Activated CD4-positive, alpha-beta T cell treated with anti-CD3 and anti-CD28 coated beads, Interleukin-2, amount 50 U/mL, for 4 hours (primary cell): Measurements from ENCODE around the gene MSRB1.
"Not testable (repeated sequence)": the region's sequence is repeated elsewhere in the genome, so short reads cannot be mapped to it uniquely, and the experiment has no call there.

Experiments
- DNase-seq, 2 experiments: peaks; one replicate each; pipeline ENCODE4 v3.0.0-alpha.2; 2020

MSRB1 gene

DNA sequence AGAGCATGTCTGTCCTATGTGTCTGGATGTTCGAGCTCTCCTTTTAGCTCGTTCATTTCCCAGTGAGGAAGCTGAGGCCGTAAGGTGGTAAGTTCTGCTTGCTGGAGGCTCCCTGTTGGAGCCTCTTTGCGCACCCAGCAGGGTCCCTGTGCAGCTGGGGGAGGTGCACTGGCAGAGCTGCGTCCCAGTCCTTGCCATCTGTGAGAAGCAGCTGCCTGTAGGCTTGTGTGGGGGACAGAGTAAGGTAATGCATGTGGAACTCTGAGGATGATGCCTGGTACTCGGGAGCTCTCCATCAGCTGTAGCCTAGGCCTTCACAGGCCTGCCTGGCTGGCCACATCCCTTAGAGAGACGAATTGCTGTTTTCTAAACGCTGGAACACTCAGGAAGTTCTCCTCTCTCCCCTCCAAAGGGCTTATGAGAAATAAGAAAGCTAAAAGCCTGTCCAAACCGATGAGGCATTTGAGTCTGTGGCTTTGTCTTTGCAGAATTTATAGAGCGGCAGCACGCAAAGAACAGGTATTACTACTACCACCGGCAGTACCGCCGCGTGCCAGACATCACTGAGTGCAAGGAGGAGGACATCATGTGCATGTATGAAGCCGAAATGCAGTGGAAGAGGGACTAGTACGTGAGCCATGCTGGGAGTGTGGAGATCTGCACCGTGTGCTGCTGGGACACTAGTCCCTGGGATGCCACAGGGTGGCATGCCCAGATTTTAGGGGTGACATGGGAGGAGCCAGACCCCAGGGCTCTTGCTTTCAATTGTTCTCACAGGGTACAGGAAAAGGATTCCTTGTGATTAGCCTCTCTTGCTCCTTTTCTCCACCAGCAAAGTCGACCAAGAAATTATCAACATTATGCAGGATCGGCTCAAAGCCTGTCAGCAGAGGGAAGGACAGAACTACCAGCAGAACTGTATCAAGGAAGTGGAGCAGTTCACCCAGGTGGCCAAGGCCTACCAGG is 17.9 kb upstream of the MSRB1 start:
- no peak for DNase-seq

DNA sequence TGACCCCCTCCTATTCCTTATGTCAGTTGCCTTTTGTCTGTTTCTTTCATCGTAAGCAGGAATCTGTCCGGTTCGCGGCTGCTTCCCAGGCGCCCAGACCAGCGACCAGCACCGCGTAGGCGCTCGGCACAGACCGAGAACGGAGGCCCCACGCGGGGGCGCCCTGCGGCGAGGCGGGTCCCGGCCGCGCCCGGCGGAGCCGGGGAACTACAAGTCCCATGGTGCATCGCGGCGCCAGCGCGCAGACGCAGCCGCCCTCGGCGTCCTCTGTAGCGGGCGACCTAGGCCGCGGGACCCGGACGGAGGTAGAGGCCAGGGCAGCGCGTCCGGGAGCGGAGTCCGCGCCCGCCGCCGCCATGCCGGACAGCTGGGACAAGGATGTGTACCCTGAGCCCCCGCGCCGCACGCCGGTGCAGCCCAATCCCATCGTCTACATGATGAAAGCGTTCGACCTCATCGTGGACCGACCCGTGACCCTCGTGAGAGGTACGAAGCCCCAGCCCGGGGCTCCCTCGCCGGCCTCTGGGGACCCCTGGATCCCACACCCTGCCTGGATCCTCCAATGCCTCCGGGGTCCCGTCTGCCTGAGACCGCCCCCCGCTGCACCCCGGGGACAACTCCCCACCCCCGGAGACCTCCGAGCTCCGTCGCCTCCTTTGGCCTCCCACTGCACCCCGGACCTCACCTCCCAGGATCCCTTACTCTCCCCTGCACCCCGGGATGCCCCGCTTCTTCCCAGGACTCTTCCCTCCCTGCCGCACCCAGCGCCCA is 16.5 kb upstream of the MSRB1 start, which contains the start of gene NDUFB10:
TSS of gene NDUFB10 (plus strand) at position 270 of the 771 bp plus-strand sequence. CDS start at position 357, 87 bp downstream.
- DNase-seq, result peak; percentile 85 to 87

DNA sequence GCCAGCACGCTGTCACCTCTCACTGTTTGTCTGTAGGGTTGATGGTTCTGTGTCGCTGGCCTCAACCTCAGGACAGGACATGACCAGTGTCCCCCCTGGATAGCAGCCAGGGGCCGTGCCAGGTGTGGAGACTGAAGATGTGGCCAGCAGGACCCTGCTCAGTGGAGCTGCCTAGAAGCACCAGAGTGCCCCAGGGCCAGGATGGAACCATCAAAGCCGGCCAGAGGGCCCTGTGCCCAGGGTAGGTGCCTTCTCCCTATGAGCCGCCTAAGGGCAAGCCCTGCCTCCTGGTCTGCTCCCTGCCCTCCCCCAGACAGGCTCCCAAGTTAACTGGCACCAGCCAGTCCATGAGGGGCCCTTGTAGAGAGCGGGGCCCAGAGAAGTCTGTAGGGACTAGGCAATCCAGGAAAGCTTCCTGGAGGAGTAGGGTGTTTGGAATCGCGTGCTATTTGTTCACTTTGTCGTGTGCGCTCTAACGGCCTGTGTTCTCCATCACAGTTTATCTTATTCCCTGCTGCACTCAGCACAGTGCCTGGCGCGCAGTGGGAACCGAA is 15.8 kb upstream of the MSRB1 start:
- no peak for DNase-seq

DNA sequence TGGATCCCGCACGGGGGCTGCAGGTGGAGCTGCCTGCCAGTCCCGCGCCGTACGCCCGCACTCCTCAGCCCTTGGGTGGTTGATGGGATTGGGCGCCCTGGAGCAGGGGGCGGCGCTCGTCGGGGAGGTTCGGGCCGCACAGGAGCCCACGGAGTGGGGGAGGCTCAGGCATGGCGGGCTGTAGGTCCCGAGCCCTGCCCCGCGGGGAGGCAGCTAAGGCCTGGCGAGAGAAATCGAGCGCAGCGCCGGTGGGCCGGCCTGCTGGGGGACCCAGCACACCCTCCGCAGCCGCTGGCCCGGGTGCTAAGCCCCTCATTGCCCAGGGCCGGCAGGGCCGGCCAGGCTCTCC is 15.1 kb upstream of the MSRB1 start:
- not testable (repeated sequence) for DNase-seq

DNA sequence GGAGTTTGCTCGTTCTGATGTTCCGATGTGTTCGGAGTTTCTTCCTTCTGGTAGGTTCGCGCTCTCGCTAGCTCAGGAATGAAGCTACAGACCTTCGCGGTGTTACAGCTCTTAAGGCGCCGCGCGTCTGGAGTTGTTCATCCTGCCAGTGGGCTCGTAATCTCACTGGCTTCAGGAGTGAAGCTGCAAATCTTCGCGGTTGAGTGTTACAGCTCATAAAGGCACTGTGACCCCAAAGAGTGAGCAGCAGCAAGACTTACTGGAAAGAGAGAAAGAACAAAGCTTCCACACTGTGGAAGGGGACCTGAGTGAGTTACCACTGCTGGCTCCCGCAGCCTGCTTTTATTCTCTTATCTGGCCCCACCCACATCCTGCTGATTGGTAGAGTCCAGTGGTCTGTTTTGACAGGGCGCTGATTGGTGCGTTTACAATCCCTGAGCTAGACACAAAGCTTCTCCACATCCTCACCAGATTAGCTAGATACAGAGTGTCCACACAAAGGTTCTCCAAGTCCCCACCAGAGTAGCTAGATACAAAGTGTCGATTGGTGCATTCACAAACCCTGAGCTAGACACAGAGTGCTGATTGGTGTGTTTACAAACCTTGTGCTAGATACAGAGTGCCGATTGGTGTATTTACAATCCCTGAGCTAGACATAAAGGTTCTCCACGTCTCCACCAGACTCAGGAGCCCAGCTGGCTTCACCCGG is 14.6 kb upstream of the MSRB1 start:
- not testable (repeated sequence) for DNase-seq

DNA sequence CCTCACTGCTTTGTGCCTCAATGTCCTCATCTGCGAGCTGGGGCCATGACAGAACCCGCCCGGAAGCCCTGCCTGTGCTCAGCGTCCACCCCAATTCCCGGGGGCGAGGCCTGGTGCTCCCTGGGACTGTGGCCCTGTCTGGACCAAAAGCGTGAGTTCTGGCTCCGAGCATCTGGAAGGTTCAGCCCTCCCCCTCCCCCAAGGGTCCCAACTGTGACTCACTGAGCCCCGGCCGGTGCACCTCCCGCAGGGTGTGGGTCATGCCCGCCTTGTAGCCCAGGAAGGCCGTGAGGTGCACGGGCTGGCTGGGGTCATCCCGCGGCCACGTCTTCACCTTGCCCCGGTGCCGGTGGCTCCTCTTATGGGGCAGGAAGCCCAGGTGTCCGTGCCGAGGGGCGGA is 10.7 kb upstream of the MSRB1 start:
- DNase-seq, result no peak

DNA sequence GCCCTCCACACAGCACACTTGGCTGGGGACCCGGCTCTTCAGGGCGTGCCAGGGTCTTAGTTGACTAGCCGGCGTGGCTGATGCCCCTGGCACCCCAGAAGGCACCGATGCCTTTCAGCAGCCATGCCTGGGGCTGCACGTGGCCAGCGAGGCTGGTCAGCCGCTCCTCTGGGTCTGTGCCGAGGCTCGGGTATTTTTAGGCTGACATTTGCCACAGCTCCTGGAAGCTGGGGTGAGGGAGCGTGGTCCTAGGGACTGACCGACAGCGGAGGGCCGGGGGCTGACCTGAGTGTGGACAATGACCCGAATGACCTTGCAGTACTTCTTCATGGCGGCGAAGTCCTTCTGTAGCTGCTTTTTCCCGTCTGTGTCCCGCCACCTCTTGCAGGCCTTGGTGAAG is 7.6 kb upstream of the MSRB1 start:
- no peak for DNase-seq

DNA sequence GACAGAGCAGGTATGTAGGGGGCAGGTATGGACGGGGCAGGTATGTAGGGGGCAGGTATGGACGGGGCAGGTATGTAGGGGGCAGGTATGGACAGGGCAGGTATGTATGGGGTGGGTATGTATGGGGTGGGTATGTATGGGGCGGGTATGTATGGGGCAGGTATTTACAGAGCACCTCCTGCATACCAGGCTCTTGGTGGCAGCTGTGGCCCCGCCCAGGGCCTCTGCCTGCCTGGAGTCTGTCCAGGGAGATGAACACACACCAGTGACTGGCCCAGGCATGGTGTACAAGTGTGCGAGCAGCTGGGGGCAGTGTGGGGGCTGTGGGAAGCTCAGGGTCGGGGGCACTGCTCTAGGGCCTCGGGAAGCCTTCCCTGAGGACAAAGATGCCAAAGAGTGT is 7.0 kb upstream of the MSRB1 start:
- no peak for DNase-seq

DNA sequence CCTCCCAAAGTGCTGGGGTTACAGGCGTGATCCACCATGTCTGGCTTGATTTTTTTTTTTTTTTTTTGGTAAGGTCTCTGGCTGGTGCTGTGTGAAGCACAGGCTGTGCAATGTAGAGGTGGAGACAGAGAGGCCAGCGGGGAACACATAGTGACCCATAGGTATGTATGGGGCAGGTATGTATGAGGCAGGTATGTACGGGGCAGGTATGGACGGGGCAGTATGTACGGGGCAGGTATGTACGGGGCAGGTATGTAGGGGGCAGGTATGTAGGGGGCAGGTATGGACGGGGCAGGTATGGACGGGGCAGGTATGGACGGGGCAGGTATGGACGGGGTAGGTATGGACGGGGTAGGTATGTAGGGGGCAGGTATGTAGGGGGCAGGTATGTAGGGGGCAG is 6.5 kb upstream of the MSRB1 start:
- no peak for DNase-seq

DNA sequence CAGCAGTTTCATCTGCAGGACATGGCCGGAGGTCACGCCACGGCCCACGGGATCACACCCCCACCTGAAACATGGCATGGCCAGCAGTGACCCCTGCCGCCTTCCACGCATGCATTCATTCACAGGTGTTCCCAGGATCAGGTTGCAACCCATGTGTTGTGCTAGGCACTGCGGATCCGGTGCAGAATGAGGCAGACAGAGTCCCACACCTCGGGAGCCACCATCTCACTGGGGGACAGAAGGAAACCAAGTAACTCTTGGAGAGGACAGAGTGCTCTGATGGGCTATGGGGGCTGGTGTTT is 4.3 kb upstream of the MSRB1 start:
- no peak for DNase-seq

DNA sequence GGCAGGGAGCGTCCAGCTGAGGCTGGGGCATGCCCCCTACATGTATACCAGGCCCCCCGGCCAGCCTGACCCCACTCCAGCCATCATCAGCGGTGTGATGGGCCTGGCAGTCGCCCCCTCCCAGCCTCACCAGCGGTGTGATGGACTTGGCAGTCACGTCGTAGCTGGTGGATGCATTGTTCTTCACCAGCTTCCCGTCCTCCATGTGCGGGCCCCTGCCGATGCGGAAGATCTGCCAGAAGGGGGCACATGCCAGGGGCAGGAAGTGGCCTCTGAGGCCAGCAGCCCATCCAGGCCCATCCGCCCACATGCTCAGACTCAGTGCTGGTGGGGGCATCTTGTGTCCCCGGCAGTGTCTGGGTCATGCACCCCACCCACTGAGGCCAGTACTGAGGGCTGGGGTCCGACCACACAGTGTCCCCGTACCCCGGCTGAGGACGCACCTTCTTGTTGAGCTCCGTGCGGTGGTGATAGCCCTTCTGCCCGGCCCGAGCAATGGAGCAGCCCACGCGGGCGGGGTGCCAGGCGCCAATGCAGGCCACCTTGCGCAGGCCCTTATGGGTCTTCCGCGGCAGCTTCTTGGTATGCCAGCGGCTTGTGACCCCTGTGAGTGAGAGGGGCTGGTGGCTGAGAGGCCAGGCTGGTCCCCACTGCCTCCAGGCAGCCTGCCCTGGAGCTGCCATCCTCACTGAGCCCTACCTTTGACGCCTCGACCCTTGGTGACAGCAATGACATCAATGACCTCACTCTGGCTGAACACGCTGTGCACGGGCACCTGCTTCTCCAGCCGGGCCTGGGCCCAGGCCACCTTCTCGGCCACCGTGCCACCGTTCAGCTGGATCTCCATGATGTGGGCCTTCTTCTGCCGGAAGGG is 3.7 kb upstream of the MSRB1 start:
- no peak for DNase-seq

DNA sequence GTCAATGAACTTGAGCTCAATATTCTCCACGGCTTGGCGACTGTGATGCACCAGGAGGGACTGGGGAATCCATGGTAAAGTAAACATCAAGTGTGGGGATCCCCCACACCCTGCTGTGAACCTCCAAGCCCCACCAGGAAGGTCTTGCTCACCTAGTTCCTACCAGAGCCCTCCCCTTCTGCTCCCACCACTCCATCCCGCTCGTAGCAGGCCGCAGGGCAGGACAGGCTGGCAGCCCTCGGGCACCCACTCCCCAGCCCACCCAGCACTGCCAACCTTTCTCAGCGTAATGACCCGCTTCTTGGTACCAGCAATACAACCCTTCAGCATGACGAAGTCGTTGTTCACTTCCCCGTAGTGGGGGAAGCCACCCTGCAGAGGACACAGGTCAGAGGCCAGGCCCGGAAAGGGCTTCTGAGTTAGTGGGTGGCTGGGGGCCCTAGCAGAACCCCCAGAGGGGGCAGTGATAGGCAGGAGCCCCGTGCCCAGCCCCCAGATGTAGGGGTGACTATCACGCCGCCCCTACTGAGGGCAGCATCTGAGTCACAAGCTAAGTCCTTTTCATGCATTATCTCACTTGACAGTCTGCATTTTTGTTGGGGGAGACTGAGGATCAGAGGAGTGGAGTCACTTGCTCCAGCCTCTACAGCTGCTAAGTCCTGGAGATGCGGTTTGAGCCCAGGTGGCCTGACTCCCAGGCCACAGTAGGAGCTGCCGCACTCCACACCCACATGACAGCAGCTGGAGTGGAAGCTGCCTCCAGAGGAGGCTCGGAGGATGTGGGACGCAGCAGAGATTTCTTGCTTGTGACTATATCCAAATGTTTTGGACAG is 2.8 kb upstream of the MSRB1 start:
- no peak for DNase-seq

DNA sequence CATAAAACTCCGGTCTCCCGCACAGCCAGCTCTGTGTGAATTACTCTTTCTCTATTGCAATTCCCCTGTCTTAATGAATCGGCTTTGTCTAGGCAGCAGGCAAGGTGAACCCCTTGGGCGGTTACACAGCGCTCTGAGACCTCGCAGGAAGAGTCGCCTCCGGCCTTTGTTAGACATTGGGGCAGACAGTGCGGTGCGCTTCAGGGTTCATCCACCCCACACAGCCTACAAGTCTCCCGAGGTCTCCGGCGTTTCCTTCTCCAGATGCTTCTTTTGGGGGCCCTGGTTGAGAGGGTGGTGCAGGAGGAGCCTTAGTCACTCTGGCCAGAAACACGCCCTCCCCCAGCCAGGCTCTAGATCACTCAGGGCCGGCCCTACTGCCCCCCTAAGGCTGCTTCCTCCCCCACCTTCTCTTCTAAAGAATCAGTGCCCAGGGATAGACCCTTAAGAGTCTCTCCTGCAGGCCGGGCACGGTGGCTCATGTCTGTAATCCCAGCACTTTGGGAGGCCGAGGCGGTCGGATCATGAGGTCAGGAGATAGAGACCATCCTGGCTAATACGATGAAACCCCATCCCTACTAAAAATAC is 1.7 kb upstream of the MSRB1 start:
- no peak for DNase-seq

DNA sequence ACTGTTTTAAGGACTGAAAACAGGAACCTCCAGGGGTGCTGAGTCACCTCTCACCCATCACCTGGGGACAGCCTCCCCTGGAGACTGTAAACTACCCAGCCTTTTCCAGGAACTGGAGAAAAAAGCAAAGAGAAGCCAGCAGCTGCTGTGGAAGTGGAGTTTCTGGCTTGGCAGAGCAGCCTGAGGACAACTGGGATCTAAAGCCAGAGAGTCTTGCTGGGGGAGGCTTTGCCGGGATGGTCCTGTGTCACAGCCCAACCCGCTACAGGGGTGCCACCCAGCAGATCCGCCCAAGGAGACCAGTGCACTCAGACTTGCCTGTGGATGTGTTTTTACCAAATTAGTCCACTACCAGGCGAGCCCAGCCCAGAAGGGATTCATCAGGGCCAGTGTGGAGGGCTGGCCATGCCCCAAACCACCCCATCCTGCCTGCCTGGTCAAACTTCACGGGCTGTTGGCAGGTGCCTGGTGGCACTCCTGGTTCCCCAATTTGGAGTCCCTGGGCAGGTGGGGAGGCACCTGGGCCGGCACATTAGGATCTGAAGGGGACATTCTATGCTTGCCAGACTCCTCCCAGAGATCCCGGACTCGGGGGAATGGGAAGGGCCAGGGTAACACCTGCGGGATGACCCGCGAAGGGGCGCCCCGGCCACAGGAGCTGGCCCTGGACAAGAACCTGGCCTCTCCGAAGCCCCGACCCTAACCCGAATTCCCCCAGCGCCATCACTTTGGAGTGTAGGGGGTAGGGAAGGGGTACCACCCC is 771 bp downstream of the MSRB1 start:
- no peak for DNase-seq

DNA sequence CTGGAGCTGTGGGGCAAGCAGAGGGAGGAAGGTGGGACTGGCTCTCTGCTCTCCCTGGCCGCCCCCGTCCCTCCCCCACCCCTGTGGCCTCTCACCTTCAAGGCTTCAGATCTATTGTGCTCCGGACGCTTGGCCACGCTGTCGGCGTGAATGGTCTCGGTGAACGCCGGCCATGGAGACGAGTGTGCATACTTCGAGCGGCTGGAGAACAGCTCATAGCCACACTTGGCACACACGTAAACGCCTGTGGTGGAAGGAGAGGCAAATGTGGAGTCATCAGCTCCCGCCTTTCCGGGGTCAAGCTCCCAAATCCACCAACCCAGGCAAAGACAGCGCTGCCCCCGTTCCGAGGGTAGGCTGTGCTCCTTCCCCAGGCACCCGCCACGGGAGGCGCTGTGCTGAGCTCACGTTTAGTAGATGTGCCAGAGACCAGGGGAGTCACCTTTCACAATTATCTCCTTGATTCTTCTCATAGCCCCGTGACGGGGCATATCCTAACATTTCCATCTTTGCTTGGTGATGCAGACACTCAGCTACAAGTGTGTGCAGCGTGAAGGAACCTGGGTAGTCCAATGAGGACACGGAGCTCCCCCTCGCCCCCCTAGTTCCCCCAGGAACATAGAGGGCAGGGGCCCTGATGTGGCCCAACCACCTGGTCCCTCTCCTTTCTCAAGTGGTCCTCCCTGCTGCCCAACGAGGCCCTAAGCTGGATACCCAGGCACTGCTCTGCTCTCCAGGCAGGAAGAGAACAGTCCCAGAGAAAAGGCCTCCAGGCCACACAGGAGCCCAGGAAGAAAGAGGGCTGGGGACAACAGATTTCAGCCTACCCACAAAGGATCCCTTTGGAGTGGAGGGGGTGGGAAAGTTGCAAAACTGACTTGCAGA is 1.6 kb downstream of the MSRB1 start:
- DNase-seq, result no peak

DNA sequence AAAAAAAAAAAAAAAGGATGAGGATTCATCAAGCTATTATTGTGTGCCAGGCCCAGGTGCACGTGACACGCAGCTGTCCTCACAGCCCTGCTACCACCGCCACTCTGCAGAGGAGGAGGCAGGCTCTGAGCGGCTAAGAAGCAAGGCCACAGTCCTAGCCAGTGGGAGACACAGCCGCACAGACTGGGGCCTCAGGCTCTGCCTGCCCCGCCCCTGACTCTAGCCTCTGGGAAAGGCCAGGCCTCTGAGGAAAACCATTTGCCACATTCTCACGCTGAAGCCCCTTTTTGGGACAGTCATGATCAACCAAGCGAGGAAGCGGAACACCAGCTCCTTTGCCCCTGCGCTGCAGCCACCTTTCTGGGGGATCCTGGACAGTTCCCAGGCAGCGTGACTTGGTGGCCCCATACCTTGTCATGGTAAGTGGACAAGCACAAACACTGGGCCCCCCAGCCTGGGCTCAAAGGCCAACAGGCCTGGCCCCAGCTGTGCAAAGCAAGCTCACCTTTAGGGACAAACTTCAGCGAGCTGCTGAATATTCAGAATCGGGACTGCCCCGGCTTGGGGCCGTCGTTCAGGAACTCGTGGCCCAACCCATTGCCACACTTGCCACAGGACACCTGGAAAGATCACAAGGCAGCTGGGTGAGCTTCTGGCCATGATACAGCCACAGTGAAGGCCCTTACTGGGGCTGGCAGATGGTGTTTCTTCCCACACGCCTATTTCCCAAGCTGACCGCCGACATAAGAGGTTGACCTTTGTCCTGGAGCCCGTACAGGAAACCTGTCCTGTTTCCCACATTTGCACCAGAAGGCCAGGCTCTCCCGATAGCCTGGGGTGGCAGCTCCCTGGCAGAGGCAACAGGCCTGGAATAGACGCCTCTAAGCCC is 2.5 kb downstream of the MSRB1 start:
- DNase-seq, result no peak

DNA sequence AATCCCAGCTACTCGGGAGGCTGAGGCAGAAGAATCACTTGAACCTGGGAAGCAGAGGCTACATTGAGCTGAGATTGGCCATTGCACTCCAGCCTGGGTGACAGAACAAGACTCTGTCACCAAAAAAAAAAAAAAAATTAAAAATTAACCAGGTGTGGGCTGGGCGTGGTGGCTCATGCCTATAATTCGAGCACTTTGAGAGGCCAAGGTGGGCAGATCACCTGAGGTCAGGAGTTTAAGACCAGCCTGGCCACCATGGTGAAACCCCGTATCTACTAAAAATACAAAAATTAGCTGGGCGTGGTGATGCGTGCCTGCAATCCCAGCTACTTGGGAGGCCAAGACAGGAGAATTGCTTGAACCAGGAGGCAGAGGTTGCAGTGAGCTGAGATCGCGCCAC is 3.2 kb downstream of the MSRB1 start:
- not testable (repeated sequence) for DNase-seq

DNA sequence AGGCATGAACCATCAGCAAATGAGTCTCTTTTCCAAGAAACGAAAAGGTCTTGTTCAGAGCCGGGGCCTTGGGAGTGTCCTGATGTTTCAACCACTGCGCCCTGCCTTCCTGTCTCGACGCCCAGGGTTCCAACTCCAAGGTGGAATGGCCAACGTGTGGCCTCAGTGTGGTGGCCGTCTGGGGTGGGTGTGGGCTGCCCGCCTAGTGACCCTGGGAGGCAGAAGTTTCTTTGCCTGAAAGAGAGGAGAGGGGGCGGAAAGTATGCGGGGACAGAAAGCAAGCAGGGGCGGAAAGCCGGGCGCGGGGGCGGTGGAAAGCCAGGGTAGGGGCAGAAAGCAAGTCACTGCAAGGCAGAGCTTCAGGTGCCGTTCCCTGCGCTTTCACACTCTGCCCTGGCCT is 4.1 kb downstream of the MSRB1 start:
- DNase-seq, result no peak
